Measurements from ENCODE around the gene C9. TPM values are rescaled to one million over a fixed set of nuclear protein-coding genes. Genes with fewer than 3 reads are reported as not detected.

The C9 gene
- total RNA-seq, 4 donors from 2014 or later, result not detected

DNA sequence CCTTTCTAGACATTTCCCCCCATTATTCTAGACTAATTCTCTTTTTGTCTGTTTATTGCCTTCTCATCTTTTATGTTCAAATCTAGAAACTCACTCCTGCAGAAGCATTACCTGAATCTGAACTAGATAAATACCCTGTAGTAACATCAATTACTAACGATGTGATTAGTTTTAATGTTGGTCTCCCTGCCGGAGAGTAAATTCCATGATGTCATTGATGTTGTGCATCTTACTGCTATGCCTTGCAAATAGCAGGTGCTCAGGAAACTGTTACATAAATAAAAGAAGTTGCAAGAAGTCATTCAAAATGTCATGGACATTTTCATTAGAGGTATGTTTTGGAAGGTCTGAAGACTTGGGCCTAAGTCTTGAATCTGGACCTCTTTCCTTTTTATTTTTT, 23.0 kb upstream of the C9 start:
- TF ChIP-seq, protein P1, sequence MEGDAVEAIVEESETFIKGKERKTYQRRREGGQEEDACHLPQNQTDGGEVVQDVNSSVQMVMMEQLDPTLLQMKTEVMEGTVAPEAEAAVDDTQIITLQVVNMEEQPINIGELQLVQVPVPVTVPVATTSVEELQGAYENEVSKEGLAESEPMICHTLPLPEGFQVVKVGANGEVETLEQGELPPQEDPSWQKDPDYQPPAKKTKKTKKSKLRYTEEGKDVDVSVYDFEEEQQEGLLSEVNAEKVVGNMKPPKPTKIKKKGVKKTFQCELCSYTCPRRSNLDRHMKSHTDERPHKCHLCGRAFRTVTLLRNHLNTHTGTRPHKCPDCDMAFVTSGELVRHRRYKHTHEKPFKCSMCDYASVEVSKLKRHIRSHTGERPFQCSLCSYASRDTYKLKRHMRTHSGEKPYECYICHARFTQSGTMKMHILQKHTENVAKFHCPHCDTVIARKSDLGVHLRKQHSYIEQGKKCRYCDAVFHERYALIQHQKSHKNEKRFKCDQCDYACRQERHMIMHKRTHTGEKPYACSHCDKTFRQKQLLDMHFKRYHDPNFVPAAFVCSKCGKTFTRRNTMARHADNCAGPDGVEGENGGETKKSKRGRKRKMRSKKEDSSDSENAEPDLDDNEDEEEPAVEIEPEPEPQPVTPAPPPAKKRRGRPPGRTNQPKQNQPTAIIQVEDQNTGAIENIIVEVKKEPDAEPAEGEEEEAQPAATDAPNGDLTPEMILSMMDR (IDR thresholded peaks at IDR 0.05), result no peak
- no peak for TF ChIP-seq POLR2A (IDR thresholded peaks at IDR 0.05)
- intact Hi-C loops (cut with DNase I), result no loop called here
- no peak overlapping the region for H3K27ac ChIP-seq
- no peak for DNase-seq
- H3K4me1 ChIP-seq, result no peaks in the 10 kb centered on the region
- 86 to 95% methylated on average over 2 of the region's 2 CpGs for WGBS, 2 donors
- no peak overlapping the region for H3K4me3 ChIP-seq
- H3K9me3 ChIP-seq, result no peaks in the 10 kb centered on the region
- H3K27me3 ChIP-seq, result no peaks in the 10 kb centered on the region
- H3K36me3 ChIP-seq, result peaks cover 0 to 29% (median 0%) of the 10 kb centered on the region in 3 donors

- TF ChIP-seq POLR2A (IDR thresholded peaks at IDR 0.05), result no peak
- Histone ChIP-seq H3K36me3 (peaks cover 0 to 25% (median 0%) of the 10 kb centered on the region in 3 donors), H3K9me3 (no peaks in the 10 kb centered on the region), H3K27me3 (no peaks in the 10 kb centered on the region), H3K4me3 (no peak overlapping the region), H3K4me1 (no peaks in the 10 kb centered on the region), H3K27ac (no peak overlapping the region)
- WGBS, 2 donors, result 78 to 81% methylated on average over 1 of the region's 1 CpG
- intact Hi-C loops (cut with DNase I), result no loop called here
- DNase-seq, result no peak
These were observed 20.0 kb upstream of the C9 start for GRCh38 chr5:39384271-39384670.

- intact Hi-C loops (cut with DNase I), result no loop called here
- DNase-seq, result no peak
- H3K27ac ChIP-seq, result no peak overlapping the region
- peaks cover 0 to 30% (median 0%) of the 10 kb centered on the region in 3 donors for H3K36me3 ChIP-seq
- no peaks in the 10 kb centered on the region for H3K4me1 ChIP-seq
- H3K27me3 ChIP-seq, result no peaks in the 10 kb centered on the region
- 91% methylated on average over 3 of the region's 3 CpGs for WGBS, 2 donors
- no peaks in the 10 kb centered on the region for H3K9me3 ChIP-seq
- TF ChIP-seq, protein P1 (IDR thresholded peaks at IDR 0.05), result no peak
- no peak for TF ChIP-seq POLR2A (IDR thresholded peaks at IDR 0.05)
- H3K4me3 ChIP-seq, result no peak overlapping the region
These were observed 17.1 kb upstream of the C9 start for GRCh38 chr5:39381376-39381775.

- Histone ChIP-seq H3K27ac (no peak overlapping the region), H3K4me1 (no peaks in the 10 kb centered on the region), H3K9me3 (no peaks in the 10 kb centered on the region), H3K27me3 (no peaks in the 10 kb centered on the region), H3K36me3 (peaks cover 0 to 44% (median 0%) of the 10 kb centered on the region in 3 donors), H3K4me3 (no peak overlapping the region)
- 53 to 76% methylated on average over 3 of the region's 3 CpGs for WGBS, 2 donors
- no peak for DNase-seq
- intact Hi-C loops (cut with DNase I), result loop anchor here (5.0 kb wide), 1 partner anchor 168 kb away; no protein-coding TSS in a partner anchor
- TF ChIP-seq, protein P1 (IDR thresholded peaks at IDR 0.05), result no peak
- no peak for TF ChIP-seq POLR2A (IDR thresholded peaks at IDR 0.05)
These were observed 15.4 kb upstream of the C9 start for GRCh38 chr5:39379693-39380092.

DNA sequence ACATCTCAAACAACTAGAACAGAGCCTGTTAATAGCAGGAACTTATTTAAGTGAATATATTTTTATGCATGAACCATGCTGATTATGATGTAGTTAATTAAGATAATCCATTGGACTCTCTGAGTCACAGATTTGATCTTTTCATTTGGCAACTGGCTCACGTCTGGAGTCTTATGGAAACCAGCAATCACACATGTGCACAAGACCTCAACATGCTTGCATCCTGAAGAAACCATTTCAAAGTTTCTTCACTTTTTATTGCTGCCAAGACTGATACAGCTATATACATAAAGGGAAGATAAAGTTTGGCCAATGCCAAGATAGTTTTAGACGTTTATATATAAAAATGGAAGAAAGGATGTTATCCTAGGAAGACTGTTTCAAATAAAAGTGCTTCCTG, 13.3 kb upstream of the C9 start:
- Histone ChIP-seq H3K27ac (no peak overlapping the region), H3K36me3 (peaks cover 0 to 46% (median 0%) of the 10 kb centered on the region in 3 donors), H3K4me3 (no peak overlapping the region), H3K9me3 (no peaks in the 10 kb centered on the region), H3K27me3 (no peaks in the 10 kb centered on the region), H3K4me1 (no peaks in the 10 kb centered on the region)
- intact Hi-C loops (cut with DNase I), result loop anchor here (5.0 kb wide), 1 partner anchor 170 kb away; no protein-coding TSS in a partner anchor
- no peak for DNase-seq
- 34 to 40% methylated on average over 2 of the region's 2 CpGs for WGBS, 2 donors
- TF ChIP-seq POLR2A (IDR thresholded peaks at IDR 0.05), result no peak
- TF ChIP-seq, protein P1 (IDR thresholded peaks at IDR 0.05), result no peak

GRCh38 chr5:39376293-39376714, 12.0 kb upstream of the C9 start:
- no peak for DNase-seq
- Histone ChIP-seq H3K4me1 (no peaks in the 10 kb centered on the region), H3K4me3 (no peak overlapping the region), H3K27ac (no peak overlapping the region), H3K27me3 (no peaks in the 10 kb centered on the region), H3K36me3 (peaks cover 0 to 50% (median 0%) of the 10 kb centered on the region in 3 donors), H3K9me3 (no peaks in the 10 kb centered on the region)
- intact Hi-C loops (cut with DNase I), result loop anchor here (5.0 kb wide), 1 partner anchor 171 kb away; no protein-coding TSS in a partner anchor
- no peak for TF ChIP-seq POLR2A (IDR thresholded peaks at IDR 0.05)
- TF ChIP-seq, protein P1 (IDR thresholded peaks at IDR 0.05), result peak in 5 of 6 experiments; percentile 54 to 77 (median 60)
- 30 to 54% methylated on average over 3 of the region's 3 CpGs for WGBS, 2 donors
